Placental pericyte (primary cell): ENCODE measurements around the gene FOXO4. TPM values are rescaled to one million over a fixed set of nuclear protein-coding genes. Genes with fewer than 3 reads are reported as not detected.

ENCODE experiments used
- small RNA-seq: library from RNA; depleted of rRNA; stranded (forward); fragments of <200 nt; gene quantifications from one replicate; pipeline ENCODE3, GENCODE V24; 2012; ENCODE audit warnings: low replicate concordance
- total RNA-seq: library from RNA; depleted of rRNA; stranded (reverse); fragments of >200 nt; gene quantifications from 2 replicates; pipeline ENCODE4 v1.2.3, GENCODE V29; 2012

The FOXO4 gene
- total RNA-seq: 3.1 and 5.3 TPM in 2 replicates

GRCh38 chrX:71095555-71095980 lies at the start of gene FOXO4:
Gene FOXO4 (plus strand): TSS chrX:71095851. CDS start chrX:71096529, 678 bp downstream.

GRCh38 chrX:71068044-71068918 lies 27.4 kb upstream of the FOXO4 start, which contains the start of gene SNX12:
Gene SNX12 (minus strand): TSS chrX:71068334. CDS start chrX:71068306, 28 bp downstream.

GRCh38 chrX:71106427-71106826 lies 10.8 kb downstream of the FOXO4 start, which contains the start of gene CXorf65:
Gene CXorf65 (minus strand): TSS chrX:71106740. CDS start chrX:71106556, 184 bp downstream.

GRCh38 chrX:71111141-71111843 lies 15.6 kb downstream of the FOXO4 start, which contains the start of gene IL2RG:
Gene IL2RG (minus strand): TSS chrX:71111577. CDS start chrX:71111539, 38 bp downstream.

GRCh38 chrX:71118032-71118984 lies 22.7 kb downstream of the FOXO4 start, which contains the start of gene MED12:
Gene MED12 (plus strand): TSS chrX:71118596. CDS start chrX:71118755, 159 bp downstream.

GRCh38 chrX:71144651-71145050 lies 49.0 kb downstream of the FOXO4 start, which contains the start of gene NLGN3:
Gene NLGN3 (plus strand): TSS chrX:71144841. CDS start chrX:71147750, 2,909 bp downstream.

Small RNA genes lying within 50 kb of the gene (small RNA-seq; reads per million reads assigned to genes)
- gene CXorf65: not detected

Other genes starting within 250 kb of the FOXO4 start
- not detected in 2 replicates for gene TEX11, start 187.1 kb upstream of the FOXO4 start, total RNA-seq
- gene SLC7A3, start 164.8 kb upstream of the FOXO4 start, total RNA-seq: not detected in 2 replicates
- 59.7 and 78.7 TPM in 2 replicates for gene SNX12, start 27.5 kb upstream of the FOXO4 start, total RNA-seq
- not detected in 2 replicates for gene CXorf65, start 10.9 kb downstream of the FOXO4 start, total RNA-seq
- 0.43 TPM in 1 of 2 replicates, not detected in the other for gene IL2RG, start 15.7 kb downstream of the FOXO4 start, total RNA-seq
- gene MED12, start 22.7 kb downstream of the FOXO4 start, total RNA-seq: 27.4 and 34.4 TPM in 2 replicates
- gene NLGN3, start 49.0 kb downstream of the FOXO4 start, total RNA-seq: 0.14 and 0.22 TPM in 2 replicates
- not detected in 2 replicates for gene GJB1, start 127.4 kb downstream of the FOXO4 start, total RNA-seq
- 8.5 and 22.8 TPM in 2 replicates for gene ZMYM3, start 158.3 kb downstream of the FOXO4 start, total RNA-seq
- gene NONO, start 187.8 kb downstream of the FOXO4 start, total RNA-seq: 432 and 447 TPM in 2 replicates
- gene ITGB1BP2, start 205.9 kb downstream of the FOXO4 start, total RNA-seq: 2.0 and 5.9 TPM in 2 replicates